HL-60 (cell line): ENCODE results near the gene MXRA7.

ENCODE experiments used
- DNase-seq, 2 experiments: peaks; one replicate each; pipeline ENCODE4 v3.0.0-alpha.2; 2010 to 2020; ENCODE audit warnings: low read depth in 1 of 2, low spot score in 1 of 2
- H3K27ac ChIP-seq: fragments of 250-450 bp; sonication (Bioruptor Pico); replicated peaks from 2 replicates; pipeline ENCODE4 v1.5.1; 2020; ENCODE audit warnings: mild to moderate bottlenecking, moderate library complexity
- H3K27me3 ChIP-seq: fragments of 250-450 bp; sonication (Bioruptor Pico); 2 replicates; pipeline ENCODE4 v1.5.1; 2021; ENCODE audit warnings: mild to moderate bottlenecking, moderate library complexity; ENCODE audit not compliant: insufficient read depth, poor library complexity, severe bottlenecking
- H3K4me3 ChIP-seq: replicated peaks from 2 replicates; pipeline ENCODE4 v1.5.1; 2011; ENCODE audit warnings: mild to moderate bottlenecking, control low read depth, low read length; ENCODE audit not compliant: insufficient read depth
- CTCF ChIP-seq: IDR thresholded peaks from one replicate; pipeline ENCODE4 v1.5.1; 2011; ENCODE audit warnings: low read length, control low read depth, inconsistent platforms; ENCODE audit not compliant: insufficient read depth
- GABPA ChIP-seq: IDR thresholded peaks from 2 replicates; pipeline ENCODE4 v1.6.1; 2012; ENCODE audit warnings: low read depth
- POLR2AphosphoS5 ChIP-seq: IDR thresholded peaks from 2 replicates; pipeline ENCODE4 v1.6.1; 2012; ENCODE audit warnings: low read depth
- REST ChIP-seq: IDR thresholded peaks from 2 replicates; pipeline ENCODE4 v1.6.1; 2012; ENCODE audit warnings: low read depth; ENCODE audit not compliant: insufficient replicate concordance
- SPI1 ChIP-seq: IDR thresholded peaks from 2 replicates; pipeline ENCODE4 v1.6.1; 2012; ENCODE audit warnings: low read depth, mild to moderate bottlenecking, borderline replicate concordance

MXRA7 gene

GRCh38 chr17:76702941-76703637 lies 7.7 kb downstream of the MXRA7 start:
- TF ChIP-seq GABPA (no peak), SPI1 (no peak), REST (no peak), POLR2AphosphoS5 (no peak), CTCF (no peak)
- H3K27ac ChIP-seq = no peak overlapping the region
- no peak overlapping the region for H3K4me3 ChIP-seq
- DNase-seq = no peak
- no peaks in the 10 kb centered on the region for H3K27me3 ChIP-seq

- Histone ChIP-seq H3K27me3 (no peaks in the 10 kb centered on the region), H3K4me3 (no peak overlapping the region), H3K27ac (no peak overlapping the region)
- no peak for DNase-seq
- TF ChIP-seq REST (no peak), CTCF (no peak), POLR2AphosphoS5 (no peak), SPI1 (no peak), GABPA (no peak)
Measured at GRCh38 chr17:76702076-76702475, 8.7 kb downstream of the MXRA7 start.

GRCh38 chr17:76701471-76701967 lies 9.2 kb downstream of the MXRA7 start:
- H3K4me3 ChIP-seq = no peak overlapping the region
- TF ChIP-seq CTCF (no peak), POLR2AphosphoS5 (no peak), SPI1 (no peak), GABPA (no peak), REST (no peak)
- no peak for DNase-seq
- H3K27ac ChIP-seq = no peak overlapping the region
- no peaks in the 10 kb centered on the region for H3K27me3 ChIP-seq
